GM21717 (cell line): ENCODE measurements around the gene SMIM35.

Experiments
- ATAC-seq: cut with Tn5 transposase; IDR thresholded peaks from one replicate; pipeline ENCODE4 v1.9.1; 2021; ENCODE audit warnings: mild to moderate bottlenecking, moderate library complexity; ENCODE audit not compliant: unreplicated experiment

SMIM35 gene

DNA sequence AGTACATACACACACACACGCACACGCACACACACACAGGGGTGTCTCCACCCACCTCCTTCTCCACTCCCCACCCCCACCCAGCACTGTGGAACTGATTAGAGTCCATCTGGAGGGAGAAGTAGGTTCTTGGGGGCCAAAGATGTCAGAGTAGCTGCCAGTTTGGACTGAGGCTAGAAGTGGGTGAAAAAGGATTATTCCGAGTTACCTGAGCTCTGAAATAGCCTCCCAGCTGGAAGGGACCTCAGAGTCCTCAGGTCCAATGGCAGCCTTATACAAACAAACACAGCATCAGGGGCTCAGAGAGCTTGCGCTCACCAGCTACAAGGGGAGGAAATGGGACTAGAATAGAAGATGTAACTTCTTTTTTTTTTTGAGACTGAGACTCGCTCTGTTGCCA, 79.7 kb downstream of the SMIM35 start:
- no peak for ATAC-seq

DNA sequence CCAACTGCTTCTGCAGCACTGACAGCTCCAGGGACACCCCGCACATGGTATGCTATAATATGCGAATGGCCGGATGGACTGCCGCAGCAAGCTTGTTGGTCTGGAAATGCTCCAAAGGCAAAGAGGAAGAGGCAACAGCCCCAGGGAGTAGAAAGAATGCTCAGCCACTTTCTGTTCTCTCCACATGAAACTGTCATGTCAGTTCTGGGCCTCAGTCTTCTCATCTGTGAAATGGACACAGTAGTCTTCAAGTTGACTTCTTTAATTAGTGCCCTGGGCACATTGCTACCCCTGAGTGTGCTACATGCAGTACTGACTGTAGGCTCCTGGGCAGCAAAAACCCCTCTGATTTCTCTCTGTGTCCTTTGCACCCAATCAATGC, 80.6 kb downstream of the SMIM35 start:
- no peak for ATAC-seq

DNA sequence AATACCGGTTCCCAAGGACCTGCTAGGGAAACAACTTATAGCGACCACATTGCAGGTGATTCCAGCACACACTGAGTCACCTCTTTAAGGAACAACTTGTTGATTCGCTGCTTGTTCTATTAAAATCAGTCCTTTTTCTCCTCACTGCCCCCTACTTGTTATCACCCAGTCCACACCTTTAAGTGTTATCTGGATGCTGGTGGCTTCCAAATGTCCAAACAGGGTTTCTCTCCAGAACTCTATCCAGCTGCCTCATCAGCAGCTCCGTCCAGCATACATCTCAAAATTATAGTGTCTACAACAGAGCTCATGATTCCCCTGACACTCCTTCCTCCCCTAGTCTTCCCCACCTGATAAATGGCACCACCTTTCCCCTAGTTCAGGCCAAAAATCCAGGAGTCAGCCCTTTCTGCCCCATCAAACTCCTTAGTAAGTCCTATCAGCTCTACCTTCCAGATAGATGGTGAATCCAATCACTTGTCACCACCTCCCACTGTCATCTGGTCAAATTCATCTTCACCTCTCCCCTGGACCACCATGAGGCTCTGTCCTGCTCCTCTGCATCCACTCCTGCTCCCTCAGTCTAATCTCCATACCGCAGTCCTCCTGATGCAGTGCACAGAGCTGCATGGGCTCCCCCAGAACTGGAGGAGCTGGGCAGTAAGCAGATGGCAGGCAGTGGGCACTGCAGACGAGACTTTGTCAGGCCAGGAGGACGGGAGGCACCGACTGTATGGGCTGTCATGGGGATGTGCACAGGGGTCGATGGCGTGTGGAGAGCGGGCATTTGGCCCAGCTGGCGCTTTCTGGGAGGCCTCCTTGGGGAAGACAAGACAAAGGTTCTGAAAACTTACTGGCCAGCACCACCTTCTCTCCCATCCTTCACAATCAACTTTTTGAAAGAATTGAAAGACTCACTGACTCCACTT, 81.3 kb downstream of the SMIM35 start:
- no peak for ATAC-seq

DNA sequence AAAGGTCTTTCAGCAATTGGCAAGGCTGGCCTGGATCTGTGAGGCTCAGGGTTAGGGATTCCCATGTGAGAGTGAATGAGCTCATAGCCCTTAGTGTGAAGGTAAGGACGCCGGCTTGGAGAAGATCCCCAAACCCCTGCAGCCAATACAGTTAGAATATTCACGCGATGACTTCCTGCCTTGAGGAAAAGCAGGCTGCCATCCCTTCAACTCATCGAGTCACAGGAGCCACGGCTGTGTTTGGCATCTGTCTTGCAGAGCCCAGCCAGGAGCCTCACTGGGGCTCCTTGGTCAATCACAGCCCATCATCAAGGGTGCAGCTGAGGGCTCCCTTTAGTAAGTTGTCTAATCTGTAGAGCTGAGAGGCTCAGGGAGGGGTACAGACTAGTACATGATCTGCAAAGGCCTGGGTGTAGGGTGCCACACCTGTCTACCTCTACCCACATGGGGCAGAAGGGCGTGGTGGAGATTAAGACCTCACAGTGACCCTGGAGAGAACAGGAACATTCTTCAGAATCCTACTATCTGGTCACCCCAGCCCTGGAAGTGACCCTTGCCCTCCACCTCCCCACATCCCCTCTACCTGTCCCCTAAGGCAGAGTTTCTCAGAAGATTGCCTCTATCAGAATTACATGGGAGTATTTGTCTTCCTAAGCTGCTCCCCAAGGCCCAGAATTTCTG, 82.1 kb downstream of the SMIM35 start:
- no peak for ATAC-seq

DNA sequence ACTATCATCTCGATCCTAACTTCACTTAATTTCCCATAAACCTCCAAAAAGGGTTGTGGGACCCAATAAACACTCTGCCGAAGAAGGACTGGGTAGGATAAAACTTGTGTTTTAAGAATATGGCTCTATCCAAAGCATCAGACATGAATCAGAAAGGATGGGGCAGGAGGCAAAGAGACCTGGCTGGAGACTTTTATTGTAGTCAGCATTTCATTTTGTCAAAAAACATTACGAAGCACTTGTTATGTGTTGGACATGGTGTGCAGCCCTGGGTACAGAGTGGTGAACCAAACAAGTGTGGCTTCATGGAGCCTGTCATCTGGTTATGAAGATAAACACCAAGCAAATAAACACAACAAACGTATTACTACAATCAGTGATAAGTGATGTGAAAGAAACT, 83.3 kb downstream of the SMIM35 start:
- ATAC-seq: no peak

DNA sequence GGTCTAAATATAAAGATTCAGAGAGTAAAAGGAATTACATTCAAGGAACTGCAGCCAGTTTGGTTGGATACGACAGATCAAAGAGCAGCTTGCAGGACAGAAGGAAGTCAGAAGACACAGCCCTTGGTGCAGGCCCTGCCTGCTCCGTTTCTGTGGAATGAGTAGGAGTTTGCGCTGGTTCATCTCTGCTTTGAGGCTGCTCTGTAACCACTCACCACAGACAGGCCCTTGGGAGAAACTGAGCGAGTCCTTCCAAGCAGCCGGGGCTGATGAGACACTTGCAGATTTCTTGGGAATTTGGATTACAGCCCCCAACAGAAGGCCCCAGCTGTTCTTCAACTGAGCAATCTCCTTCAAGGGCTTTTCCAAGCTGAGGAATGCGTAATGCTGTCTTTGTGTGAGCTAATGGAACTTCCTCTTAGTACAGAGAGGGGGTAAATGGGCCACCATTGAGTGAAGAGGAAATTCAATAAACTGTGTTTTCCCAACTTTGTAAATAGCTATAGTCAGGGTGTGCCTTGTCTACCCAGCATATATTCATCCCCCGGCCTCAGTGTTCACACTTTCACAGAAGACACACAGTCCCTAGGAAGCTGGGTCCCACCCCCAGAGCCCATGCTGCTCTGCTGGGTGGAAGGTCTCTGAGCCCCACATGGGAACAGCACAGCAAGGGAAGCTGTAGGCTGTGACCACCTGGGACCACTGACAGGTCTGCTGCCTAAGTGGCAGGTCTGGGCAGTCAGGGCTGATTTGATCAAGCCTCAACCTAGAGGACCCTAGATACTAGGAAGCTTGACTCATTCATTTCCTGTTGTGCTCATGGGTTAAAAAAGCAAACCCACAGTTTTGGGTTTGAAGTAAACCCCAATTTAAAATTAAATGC, 84.0 kb downstream of the SMIM35 start:
- no peak for ATAC-seq

DNA sequence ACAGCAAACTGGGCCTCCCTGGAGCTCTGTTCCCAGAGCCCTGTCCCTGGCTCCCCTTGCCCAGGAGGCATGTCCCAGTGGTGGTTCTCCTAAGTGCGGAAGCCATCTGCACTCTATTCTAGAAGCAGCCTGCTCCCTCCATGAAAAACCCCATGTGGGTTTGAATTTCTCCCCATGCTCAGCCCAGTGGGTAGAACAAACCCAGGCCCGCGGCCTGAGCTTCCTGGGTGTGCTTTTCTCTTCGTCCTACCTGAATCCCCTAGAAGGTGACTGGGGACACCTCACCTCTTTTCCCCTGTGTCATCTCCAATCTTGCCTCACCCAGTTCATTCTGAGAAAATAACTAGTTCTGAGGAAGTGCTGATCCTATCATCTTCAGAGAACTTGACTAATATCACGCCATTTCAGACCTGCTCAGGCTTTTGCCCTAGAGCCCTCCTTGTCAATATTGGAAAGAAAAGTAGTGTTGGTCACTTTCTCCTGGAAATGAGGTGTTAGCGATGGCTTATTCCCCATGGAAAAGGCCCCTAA, 84.7 kb downstream of the SMIM35 start:
- ATAC-seq: no peak

DNA sequence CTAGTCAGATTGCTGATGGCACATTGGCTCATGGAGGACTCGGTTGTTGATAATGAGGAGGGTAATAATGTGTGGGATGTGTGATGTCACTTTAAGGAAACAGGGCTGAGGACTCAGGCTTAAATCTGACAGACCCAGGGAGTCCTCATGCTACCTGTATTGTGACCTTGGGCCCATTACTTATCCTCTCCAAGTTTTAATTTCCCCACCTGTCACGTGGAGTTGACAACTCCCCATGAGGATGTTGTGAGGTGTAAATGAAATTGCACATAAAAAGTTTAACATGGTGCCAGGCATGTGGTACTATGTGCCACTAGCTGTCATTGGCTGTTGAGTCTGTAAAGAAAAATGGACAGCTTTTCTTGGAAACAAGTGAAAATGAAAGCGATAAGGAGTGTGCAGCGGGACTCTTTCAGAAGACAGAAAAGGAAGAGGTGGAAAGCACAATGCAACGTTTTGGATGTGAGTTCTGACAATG, 85.2 kb downstream of the SMIM35 start:
- ATAC-seq: no peak

DNA sequence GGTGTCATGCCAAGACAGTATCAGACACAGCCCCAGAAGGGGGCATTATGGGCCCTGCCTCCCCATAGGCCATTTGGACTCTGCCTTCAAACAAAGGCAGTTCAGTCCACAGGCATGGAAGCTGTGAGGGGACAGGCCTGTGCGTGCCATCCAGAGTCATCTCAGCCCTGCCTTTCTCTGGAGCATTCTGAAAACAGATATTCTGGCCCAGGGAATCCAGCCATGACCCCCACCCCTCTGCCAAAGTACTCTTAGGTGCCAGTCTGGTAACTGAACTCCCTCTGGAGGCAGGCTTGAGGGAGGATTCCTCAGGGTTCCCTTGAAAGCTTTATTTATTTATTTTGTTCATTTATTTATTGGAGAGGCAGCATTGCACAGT, 85.9 kb downstream of the SMIM35 start:
- ATAC-seq: no peak

DNA sequence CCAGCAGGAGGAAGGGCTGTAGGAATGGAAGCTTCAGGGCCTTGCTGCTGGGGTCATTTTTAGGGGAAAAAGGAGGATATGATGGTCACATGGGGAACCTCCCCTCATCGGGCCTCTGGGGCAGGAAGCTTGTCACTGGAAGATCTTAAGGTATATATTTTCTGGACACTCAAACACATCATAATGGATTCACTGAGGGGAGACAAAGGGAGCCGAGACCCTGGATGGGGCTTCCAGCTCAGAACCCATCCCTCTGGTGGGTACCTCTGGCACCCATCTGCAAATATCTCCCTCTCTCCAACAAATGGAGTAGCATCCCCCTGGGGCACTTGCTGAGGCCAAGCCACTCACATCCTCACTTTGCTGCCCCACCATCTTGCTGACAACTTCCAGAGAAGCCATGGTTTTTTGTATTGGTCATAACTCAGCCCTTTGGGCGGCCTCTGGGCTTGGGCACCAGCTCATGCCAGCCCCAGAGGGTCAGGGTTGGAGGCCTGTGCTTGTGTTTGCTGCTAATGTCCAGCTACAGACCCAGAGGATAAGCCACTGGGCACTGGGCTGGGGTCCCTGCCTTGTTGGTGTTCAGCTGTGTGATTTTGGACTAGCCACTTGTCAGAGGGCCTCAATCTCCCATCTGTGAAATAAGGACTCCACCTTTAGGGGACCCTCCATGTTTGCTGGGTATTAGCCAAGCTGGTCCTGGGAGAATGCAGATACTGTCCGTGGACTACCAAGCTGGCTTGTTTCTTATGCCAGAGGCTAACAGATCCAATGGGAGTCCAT, 86.5 kb downstream of the SMIM35 start:
- ATAC-seq: no peak

DNA sequence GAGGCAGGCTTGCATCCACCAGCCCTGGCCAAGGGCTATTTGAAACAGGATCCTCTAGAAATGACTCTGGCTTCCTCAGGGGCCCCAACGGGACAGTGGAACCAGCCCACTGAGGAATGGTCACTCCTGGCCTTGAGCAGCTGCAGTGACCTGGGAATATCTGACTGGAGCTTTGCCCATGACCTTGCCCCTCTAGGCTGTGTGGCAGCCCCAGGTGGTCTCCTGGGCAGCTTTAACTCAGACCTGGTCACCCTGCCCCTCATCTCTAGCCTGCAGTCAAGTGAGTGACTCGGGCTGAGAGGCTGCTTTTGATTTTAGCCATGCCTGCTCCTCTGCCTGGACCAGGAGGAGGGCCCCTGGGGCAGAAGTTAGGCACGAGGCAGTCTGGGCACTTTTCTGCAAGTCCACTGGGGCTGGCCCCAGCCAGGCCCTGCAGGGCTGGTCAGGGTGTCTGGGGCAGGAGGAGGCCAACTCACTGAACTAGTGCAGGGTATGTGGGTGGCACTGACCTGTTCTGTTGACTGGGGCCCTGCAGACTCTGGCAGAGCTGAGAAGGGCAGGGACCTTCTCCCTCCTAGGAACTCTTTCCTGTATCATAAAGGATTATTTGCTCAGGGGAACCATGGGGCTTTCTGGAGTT, 87.3 kb downstream of the SMIM35 start:
- no peak for ATAC-seq

DNA sequence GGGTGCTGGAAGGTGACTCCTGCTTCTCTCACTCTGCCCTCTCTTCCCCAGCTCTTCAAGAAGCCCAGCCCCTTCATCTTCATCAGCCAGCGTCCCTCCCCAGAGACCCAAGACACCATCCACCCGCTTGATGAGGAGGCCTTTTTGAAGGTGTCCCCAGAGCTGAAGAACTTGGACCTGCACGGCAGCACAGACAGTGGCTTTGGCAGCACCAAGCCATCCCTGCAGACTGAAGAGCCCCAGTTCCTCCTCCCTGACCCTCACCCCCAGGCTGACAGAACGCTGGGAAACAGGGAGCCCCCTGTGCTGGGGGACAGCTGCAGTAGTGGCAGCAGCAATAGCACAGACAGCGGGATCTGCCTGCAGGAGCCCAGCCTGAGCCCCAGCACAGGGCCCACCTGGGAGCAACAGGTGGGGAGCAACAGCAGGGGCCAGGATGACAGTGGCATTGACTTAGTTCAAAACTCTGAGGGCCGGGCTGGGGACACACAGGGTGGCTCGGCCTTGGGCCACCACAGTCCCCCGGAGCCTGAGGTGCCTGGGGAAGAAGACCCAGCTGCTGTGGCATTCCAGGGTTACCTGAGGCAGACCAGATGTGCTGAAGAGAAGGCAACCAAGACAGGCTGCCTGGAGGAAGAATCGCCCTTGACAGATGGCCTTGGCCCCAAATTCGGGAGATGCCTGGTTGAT, 88.0 kb downstream of the SMIM35 start:
- no peak for ATAC-seq

DNA sequence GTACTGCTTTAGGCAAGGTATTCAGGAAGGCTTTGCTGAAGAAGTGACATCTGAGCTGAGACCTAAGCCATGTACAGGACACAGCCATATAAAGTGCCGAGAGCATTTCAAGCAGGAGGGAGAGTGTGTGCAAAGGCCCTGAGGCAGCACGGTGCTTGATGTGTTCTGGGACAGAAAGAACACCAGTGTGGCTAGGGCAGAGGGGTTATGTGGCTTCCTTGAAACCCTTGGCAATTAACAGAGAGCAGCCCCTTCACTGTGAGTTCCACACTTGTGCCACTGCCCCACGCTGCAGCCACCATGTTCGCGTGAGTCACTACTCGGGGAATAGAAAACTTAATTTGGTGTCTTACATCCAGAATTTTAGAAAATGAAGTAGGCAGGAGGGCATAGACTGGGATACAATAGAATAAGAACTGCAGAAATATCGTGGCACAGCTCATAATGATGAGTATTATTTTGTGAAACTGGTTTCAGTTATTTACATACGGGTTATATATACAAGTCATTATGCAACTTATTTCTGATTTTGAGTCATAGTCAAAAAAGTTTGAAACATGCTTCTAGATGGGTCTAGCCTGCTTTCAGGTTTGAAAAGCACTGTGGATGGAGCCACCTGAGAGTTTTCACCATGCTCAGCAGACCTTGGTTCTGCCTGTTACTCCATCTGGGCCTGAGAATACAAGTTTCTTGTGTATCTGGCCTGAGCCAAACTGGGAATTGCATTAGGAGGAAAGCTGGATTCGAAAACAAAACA, 88.8 kb downstream of the SMIM35 start:
- ATAC-seq: peak; percentile 61

DNA sequence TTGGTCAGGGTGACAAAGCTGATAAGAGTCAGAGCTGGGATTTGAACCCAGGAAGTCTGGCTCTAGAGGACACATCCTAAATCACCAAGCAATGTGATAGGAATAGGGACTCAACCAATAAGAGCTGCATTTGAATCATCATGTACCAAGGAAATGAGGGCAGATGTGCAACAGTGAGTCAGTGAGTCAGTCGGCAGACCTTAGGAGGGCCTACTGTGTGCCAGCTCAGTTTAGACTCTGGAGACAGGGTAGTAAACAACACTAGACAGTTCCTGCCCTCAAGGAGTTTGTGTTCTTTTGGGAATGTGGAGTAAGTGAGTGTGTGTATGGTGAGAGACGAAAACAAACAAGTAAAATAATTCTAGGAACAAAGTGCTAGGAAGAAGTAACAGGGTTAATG, 89.4 kb downstream of the SMIM35 start:
- no peak for ATAC-seq

DNA sequence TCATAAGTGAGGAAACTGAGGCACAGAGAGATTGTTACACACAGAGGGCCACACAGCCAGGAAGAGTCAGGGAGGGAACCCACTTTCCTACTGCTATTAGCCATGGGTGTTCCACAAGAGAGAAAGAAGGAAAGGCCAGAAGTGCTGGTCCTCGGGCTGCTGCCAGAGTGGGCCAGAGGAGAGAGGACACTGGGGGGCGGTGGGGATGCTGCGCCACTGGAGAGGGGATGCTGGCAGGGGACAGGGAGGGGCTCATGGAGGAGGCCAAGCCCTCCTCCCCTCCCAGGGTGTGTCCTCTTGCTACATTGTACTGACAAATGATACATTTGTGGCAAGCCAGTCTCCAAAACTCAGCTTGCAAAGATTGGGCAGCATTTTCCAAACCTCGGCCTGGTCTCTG, 90.7 kb downstream of the SMIM35 start:
- no peak for ATAC-seq

DNA sequence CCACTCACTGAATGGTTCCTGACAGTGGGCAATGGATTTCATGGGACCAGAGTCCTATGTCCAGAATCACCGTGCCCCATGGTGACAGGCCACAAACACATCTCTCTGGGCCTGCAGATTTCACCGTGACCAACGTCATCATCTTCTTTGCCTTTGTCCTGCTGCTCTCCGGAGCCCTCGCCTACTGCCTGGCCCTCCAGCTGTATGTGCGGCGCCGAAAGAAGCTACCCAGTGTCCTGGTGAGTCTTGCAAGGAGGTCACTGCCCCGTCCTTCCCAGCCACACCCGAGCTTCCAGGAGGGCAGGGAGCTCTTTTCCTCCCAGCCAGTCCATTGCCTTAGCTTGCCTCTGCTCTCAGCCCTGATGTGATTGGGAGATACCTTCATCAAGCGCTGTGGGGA, 91.3 kb downstream of the SMIM35 start:
- ATAC-seq: no peak

DNA sequence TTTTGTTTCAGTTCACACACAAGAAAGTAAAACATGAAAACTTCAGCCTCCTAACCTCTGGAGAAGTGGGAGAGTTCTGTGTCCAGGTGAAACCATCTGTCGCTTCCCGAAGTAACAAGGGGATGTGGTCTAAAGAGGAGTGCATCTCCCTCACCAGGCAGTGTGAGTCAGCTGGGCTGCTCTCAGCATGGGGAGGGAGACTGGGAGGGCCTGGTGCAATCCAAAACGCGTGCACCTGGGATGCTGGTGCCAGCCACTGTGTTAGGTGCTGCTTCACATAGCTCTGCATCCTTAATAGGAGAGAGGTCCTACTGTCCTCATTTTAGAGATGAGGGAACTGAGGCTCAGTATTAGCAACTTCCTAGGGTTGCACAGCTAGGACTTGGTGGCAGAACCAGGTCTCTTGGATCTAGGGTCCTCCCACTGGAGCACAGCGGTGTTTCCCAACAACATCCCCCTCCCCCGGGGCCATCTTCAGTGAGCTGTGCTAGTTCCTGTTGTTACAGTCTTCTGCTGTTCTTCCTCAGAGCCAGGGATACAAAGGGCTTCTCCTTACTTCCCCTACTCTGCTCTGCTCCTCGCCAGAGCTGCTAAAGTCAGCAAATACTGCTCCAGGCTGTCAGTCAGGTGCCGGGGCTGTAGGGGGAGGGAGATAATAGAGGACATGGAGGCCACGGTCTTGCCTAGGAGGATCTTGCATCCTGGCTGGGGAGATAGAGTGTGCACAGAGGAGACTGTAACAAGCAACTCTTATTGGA, 92.6 kb downstream of the SMIM35 start:
- no peak for ATAC-seq

DNA sequence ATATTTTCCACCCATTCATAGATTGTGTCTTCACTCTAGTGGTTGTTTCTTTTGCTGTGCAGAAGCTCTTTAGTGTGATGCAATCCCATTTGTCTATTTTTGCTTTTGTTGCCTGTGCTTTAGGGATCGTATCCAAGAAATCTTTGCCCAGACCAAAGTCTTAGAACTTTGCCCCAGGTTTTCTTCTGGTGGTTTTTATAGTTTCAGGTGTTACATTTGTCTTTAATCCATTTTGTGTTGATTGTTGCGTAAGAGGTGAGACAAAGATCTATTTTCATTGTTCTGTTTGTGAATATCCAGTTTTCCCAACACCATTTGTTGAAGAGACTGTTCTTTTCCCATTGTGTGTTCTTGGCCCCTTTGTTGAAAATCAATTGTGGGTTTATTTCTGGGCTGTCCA, 94.1 kb downstream of the SMIM35 start:
- ATAC-seq: no peak
